OCI-LY3 (cell line): Measurements from ENCODE around the gene RGS19.

Experiments used
- H2AFZ ChIP-seq: fragments of 200-600, 300-600 bp; shearing (Covaris generic); 2 replicates; pipeline ENCODE4 v1.6.0; 2014; ENCODE audit warnings: antibody characterized with exemption, low read depth, low read length
- H3K27ac ChIP-seq: fragments of 200-600, 300-600 bp; sonication (generic); 2 replicates; pipeline ENCODE4 v1.5.1; 2014; ENCODE audit warnings: mild to moderate bottlenecking, low read length, moderate library complexity, mixed read lengths
- H3K27me3 ChIP-seq: fragments of 200-600, 300-600 bp; sonication (generic); 2 replicates; pipeline ENCODE4 v1.6.1; 2014; ENCODE audit warnings: low read depth, low read length, mixed read lengths
- H3K36me3 ChIP-seq: fragments of 200-600, 300-600 bp; sonication (generic); replicated peaks from 2 replicates; pipeline ENCODE3; 2014; ENCODE audit warnings: low read depth, low read length, mixed read lengths
- H3K4me1 ChIP-seq: fragments of 300-600, 200-600 bp; sonication (generic); 2 replicates; pipeline ENCODE4 v1.6.1; 2014; ENCODE audit warnings: low read length, mixed read lengths
- H3K4me2 ChIP-seq: fragments of 200-600, 300-600 bp; sonication (generic); 2 replicates; pipeline ENCODE4 v1.6.1; 2014; ENCODE audit warnings: low read length, mixed read lengths
- H3K4me3 ChIP-seq: fragments of 300-600, 200-600 bp; sonication (generic); 2 replicates; pipeline ENCODE4 v1.5.1; 2014; ENCODE audit warnings: antibody characterized with exemption, mild to moderate bottlenecking, low read length, moderate library complexity
- H3K79me2 ChIP-seq: fragments of 300-600, 200-600 bp; shearing (Covaris generic); 2 replicates; pipeline ENCODE4 v1.6.1; 2014; ENCODE audit warnings: mild to moderate bottlenecking, low read length, mixed read lengths
- H3K9ac ChIP-seq: fragments of 300-600, 200-600 bp; shearing (Covaris generic); 2 replicates; pipeline ENCODE4 v1.6.0; 2014; ENCODE audit warnings: mild to moderate bottlenecking, low read length, moderate library complexity
- H3K9me3 ChIP-seq: fragments of 200-600, 300-600 bp; shearing (Covaris generic); 2 replicates; pipeline ENCODE4 v1.6.1; 2014; ENCODE audit warnings: low read length, mixed read lengths; ENCODE audit not compliant: insufficient read depth
- H4K20me1 ChIP-seq: fragments of 200-600, 300-600 bp; sonication (generic); 2 replicates; pipeline ENCODE4 v1.6.1; 2016; ENCODE audit warnings: low read length, mixed read lengths; ENCODE audit not compliant: insufficient read depth
- CTCF ChIP-seq: fragments of 200-600, 300-600 bp; sonication (generic); IDR thresholded peaks from 2 replicates; pipeline ENCODE4 v1.5.1; 2014; ENCODE audit warnings: antibody characterized with exemption, low read length, low read depth
- EZH2phosphoT487 ChIP-seq: fragments of 200-600 bp; shearing (Covaris generic); IDR thresholded peaks from 2 replicates; pipeline ENCODE4 v1.6.1; 2018; ENCODE audit warnings: antibody characterized with exemption, mixed run types, low read depth

RGS19 gene

DNA sequence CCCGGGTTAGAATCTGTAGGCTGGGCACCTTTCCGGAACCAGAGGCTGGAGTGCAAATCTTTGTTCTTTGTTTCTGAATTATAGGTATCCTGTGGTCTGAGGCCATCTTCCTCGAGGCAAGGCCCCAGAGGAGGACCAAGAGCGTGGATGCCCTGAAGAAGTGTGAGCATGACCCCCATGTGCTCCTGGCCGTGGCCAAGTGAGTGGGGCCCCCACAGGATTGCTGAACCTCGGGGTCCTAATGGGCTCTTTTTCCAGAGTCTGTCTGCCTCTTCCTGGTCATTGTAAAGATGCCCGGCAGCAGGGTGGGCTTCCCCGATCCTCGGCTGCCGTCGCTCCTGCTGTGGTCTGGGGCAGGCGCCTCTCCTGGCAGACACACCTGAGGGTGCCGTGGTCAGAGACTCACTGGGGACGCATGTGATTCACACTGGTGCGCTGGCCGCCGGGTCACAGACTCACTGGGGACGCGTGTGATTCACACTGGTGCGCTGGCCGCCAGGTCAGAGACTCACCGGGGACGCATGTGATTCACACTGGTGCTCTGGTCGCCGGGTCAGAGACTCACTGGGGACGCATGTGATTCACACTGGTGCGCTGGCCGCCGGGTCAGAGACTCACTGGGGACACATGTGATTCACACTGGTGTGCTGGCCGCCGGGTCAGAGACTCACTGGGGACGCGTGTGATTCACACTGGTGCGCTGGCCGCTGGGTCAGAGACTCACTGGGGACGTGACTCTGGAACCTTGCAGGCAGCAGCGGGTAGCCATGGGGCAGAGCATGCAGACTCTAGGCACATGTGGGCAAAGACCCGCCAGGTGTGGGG, 49.8 kb downstream of the RGS19 start:
- no peaks in the 10 kb centered on the region for H3K79me2 ChIP-seq
- H4K20me1 ChIP-seq: no peaks in the 10 kb centered on the region
- H3K36me3 ChIP-seq: peaks cover 38% of the 10 kb centered on the region
- H3K4me3 ChIP-seq: no peak overlapping the region
- TF ChIP-seq EZH2phosphoT487: no peak
- no peak for TF ChIP-seq CTCF
- no peak overlapping the region for H3K9ac ChIP-seq
- H2AFZ ChIP-seq: no peak overlapping the region
- no peaks in the 10 kb centered on the region for H3K4me1 ChIP-seq
- H3K9me3 ChIP-seq: no peaks in the 10 kb centered on the region
- H3K27me3 ChIP-seq: no peaks in the 10 kb centered on the region
- H3K27ac ChIP-seq: no peak overlapping the region
- no peak overlapping the region for H3K4me2 ChIP-seq

DNA sequence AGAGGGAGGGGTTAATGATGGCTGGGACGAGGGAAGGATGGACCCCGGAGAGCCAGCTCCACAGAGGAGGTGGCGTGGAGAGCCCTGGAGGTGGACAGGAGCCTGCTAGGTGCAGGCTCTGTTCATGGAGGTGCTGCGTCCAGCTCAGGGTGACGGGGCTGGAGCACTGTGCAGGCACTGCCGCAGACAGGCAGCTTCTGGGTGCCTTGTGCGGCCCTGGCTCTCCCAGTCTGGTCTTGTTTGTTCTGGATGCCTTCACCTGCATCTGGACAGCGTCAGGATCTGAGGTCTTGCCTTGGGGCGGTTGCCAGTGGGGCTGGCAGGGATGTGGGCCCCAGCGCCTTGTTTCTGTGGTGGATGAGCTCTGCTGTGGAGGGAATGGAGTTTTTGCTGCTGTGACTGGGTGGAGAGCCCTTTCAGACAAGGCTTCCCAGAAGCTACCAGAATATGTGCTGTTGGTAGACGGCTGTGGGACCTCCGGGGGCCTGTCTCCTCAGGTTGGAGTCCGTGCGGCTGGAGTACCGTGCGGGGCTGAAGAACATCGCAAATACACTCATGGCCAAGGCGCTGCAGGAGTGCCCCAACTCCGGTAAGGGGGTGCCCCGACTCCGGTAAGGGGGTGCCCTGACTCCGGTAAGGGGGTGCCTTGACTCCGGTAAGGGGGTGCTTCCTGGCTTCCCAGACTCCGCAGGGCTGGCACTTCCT, 51.2 kb downstream of the RGS19 start:
- H2AFZ ChIP-seq: no peak overlapping the region
- no peak overlapping the region for H3K4me2 ChIP-seq
- H3K9me3 ChIP-seq: no peaks in the 10 kb centered on the region
- H3K36me3 ChIP-seq: peaks cover 52% of the 10 kb centered on the region
- H3K9ac ChIP-seq: no peak overlapping the region
- H3K4me3 ChIP-seq: no peak overlapping the region
- H3K4me1 ChIP-seq: no peaks in the 10 kb centered on the region
- H4K20me1 ChIP-seq: 0 out of 2 replicates have a peak, but pooled peaks cover 3% of the 10 kb centered on the region
- no peak for TF ChIP-seq CTCF
- TF ChIP-seq EZH2phosphoT487: no peak
- no peak overlapping the region for H3K27ac ChIP-seq
- H3K27me3 ChIP-seq: no peaks in the 10 kb centered on the region
- H3K79me2 ChIP-seq: no peaks in the 10 kb centered on the region

DNA sequence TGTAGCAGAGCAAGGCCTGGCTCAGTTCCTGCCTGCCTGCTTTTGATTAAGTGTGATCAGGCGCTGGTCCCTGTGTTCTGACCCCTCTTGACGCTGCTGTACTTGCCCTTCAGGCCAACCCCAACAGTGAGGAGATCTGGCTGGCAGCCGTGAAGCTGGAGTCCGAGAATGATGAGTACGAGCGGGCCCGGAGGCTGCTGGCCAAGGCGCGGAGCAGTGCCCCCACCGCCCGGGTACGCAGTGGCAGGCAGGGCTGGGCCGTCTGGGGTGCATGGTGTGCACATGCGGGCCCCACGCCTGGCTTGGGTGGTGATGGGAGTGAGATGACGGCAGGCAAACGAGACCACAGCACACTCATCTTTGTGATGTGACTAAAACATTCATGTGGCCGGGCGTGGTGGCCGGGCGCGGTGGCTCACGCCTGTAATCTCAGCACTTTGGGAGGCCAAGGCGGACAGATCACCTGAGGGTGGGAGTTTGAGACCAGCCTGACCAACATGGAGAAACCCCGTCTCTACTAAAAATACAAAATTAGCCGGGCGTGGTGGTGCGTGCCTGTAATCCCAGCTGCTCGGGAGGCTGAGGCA, 53.4 kb downstream of the RGS19 start:
- H3K27me3 ChIP-seq: no peaks in the 10 kb centered on the region
- H3K79me2 ChIP-seq: 0 out of 2 replicates have a peak, but pooled peaks cover 2% of the 10 kb centered on the region
- no peak overlapping the region for H3K9ac ChIP-seq
- peaks cover 57% of the 10 kb centered on the region for H3K36me3 ChIP-seq
- TF ChIP-seq CTCF: no peak
- no peak for TF ChIP-seq EZH2phosphoT487
- H4K20me1 ChIP-seq: 0 out of 2 replicates have a peak, but pooled peaks cover 3% of the 10 kb centered on the region
- no peak overlapping the region for H3K27ac ChIP-seq
- no peaks in the 10 kb centered on the region for H3K4me1 ChIP-seq
- no peak overlapping the region for H3K4me2 ChIP-seq
- no peaks in the 10 kb centered on the region for H3K9me3 ChIP-seq
- no peak overlapping the region for H3K4me3 ChIP-seq
- no peak overlapping the region for H2AFZ ChIP-seq
